Measurements from ENCODE around the gene PNKD.

GRCh38 chr2:218368150-218368528 lies 97.8 kb downstream of the PNKD start:
- TF ChIP-seq CTCF (conservative IDR thresholded peaks at IDR 0.05; ENCODE audit: low read length) (no peak), EZH2phosphoT487 (IDR thresholded peaks at IDR 0.05; ENCODE audit: borderline replicate concordance, low read depth, low read length) (no peak)
